GM18870 (cell line): ENCODE data around the gene TUBB2B.
"Not testable (repeated sequence)": the region's sequence is repeated elsewhere in the genome, so short reads cannot be mapped to it uniquely, and the experiment has no call there.

ENCODE experiments used
- ATAC-seq: cut with Tn5 transposase; IDR thresholded peaks from one replicate; pipeline ENCODE4 v1.9.1; 2021; ENCODE audit warnings: moderate library complexity; ENCODE audit not compliant: unreplicated experiment

The TUBB2B gene

DNA sequence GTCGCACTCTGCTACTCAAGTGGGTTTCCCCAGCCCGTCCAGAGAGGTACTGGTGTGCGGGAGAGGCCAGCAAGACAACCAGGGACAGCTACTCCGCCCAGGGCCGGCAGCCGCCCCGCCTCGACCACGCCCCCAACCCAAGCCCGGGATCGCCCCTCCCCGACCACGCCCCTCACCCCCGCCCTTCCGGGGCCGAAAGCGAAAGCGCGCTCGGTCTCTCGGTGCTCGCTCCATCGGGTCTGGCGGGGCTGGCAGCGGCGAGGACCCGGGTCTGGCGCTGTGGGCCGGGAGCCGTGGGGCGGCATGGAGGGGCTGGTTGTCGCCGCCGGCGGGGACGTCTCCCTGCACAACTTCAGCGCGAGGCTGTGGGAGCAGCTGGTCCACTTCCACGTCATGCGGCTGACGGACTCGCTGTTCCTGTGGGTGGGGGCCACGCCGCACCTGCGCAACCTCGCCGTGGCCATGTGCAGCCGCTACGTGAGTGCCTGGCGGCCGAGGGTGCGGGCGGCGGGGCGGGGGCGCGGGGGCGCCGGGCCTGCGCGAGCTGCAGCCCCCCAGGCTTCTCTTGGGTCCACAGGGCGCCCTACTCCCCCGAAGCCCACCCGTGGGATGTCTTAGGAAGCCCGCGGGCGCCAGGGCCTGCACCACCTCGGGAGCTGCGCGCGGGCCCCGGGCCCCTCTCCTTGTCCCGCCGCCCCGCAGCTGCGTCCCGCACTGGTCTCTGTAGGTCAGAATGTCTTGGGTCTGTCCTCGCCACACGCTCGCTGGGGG is 31.5 kb upstream of the TUBB2B start, which contains the start of gene PSMG4:
Gene PSMG4, plus strand, starts transcription at position 228 of the 771 bp plus-strand sequence. Its CDS starts 76 bp downstream, at position 304.
- ATAC-seq, result peak; percentile 47

DNA sequence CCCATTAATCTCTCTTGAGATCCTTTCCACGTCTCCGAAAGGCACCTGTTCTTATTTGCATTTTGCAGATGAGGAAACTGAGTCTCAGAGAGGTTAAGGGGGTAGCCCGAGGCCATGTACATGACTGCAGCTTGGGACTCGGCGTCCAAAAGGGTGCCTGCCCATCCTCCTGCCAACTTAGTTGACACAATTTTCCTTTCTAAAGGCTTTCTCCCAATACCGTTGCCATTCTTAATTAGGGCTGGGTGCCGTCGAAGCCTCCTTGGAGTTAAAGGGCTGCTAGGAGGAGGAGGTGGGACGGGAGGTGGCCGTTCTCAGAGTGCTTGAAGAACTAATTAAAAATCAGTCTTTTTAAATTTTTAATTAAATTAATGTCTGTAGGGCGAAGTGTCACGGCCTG is 30.7 kb upstream of the TUBB2B start:
- no peak for ATAC-seq

DNA sequence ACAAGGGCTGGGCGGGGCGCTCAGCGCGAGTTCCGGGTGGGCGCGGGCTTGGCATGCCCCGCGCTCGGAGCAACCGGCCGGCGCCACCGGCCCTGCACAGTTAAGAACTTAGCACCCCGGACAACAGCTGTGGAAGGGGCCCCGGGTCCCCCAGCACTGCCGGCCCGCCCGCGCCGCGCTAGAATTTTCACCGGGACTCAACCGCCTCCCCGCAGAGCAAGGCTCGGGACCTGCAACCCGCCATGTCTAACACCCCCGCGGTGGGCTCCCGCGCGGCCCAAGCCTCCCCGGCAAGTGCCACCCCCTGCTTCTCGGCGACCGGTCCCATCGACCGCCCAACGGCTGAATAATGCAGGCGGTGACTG is 26.1 kb upstream of the TUBB2B start:
- no peak for ATAC-seq

DNA sequence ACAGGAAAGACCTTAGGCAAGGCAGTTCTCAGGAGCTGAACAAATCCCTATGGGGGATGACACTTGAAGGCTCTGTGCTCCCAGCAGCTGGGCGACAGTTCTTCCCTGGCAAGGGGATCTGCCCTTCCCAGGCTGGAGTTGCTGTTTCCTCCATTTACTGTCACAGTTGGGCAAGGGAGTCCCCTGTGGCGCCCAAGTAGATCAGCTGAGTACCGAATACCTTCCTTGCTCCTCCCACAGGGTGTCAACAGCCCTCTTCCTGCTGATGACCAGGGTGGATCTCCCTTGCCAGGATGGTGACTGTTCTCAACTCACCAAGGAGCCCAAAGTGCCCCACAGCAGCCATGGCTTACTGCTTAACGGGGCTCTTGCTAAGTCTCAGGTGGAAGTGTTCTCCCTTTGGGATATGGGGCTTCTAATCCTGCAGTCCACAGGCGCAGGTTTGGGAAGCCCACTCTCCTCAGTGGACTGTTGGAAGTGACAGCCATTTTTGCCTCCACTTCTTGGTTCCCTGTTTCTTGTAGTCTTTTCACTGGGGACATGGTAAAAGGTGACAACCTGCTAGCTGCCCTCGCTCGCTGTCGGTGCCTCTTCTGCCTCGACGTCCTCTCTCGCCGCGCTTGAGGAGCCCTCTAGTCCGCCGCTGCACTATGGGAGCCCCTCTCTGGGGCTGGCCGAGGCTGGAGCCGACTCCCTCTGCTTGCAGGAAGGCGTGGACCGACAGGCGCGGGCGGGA is 25.6 kb upstream of the TUBB2B start:
- no peak for ATAC-seq

DNA sequence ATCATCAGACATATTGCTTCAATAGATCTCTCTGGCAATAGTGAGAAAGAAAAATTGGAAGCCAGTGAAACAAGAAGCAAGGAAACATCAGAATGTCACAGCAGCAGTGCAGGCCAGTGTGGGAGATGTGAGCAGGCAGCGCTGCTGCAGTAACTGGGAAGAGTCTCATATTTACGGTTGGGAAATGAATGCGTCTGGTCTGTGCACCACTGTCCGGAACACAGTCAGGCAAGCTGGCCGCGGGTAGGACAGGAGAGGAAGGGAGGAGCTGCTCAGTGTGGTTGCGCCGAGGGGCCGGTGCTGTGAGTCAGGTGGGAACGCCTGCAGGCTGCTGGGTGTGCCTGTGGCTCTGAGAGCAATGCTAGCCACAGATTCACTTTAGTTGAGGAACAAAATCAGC is 24.9 kb upstream of the TUBB2B start:
- ATAC-seq, result no peak

DNA sequence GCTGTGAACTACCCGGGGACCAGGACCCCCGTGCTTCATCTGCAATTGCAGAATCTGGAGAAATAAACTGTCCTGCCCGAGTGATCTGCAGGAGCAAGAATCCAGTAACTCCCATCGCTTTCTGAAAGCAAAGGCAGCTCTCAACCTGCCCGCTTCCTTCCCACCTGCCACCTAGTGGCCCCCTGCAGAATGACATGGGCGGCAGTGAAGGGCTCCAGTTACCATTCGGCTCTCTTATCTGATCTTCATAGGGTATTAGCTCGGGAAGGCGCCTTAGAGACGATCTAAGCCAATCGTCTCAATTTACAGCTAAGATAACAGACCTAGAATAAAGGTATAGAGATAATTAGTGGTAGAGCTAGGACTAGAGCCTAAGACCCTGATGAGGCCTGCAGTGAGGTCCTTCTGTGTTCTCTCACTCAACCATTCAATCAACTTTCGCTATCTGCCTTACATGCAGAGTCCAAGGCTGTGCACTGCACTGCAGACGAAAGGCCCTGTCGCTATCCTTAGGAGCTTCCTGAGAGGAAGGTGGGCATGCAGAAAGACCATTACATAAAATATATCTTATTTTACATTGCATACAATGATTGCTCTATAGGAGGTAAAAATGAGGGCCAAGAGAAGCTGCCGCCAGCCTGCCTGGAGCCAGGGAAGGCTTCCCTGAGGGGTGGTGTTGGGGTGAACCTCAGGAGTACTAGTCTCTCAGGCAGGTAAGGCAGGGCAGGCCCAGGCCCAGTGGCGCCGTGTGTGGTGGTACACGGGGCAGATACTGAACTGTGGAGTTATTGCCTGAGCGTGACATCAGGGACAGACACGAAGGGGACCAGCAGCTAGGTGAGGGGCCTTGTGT is 24.2 kb upstream of the TUBB2B start:
- peak; percentile 53 for ATAC-seq

DNA sequence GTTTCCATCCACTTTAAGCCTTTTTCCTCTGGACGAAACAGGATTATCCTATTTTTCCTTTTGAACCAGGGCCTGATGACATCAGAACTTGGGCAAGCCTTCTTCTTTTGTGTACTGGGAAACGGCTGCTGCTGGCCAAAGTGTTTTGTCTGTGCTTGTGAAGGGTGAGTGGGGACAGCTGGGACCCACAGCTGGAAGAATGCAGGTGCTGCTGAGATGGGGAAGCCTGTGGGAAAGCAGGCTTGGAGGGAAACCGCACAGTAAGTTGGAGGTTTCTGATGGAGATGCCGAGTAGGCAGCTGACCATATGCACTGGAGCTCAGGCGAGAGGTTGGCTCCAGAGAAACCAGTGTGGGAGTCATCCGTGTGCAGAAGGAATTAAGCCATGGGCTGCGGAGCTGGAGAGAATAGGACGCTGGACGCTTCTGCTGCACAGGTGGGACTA is 22.8 kb upstream of the TUBB2B start:
- ATAC-seq, result no peak

DNA sequence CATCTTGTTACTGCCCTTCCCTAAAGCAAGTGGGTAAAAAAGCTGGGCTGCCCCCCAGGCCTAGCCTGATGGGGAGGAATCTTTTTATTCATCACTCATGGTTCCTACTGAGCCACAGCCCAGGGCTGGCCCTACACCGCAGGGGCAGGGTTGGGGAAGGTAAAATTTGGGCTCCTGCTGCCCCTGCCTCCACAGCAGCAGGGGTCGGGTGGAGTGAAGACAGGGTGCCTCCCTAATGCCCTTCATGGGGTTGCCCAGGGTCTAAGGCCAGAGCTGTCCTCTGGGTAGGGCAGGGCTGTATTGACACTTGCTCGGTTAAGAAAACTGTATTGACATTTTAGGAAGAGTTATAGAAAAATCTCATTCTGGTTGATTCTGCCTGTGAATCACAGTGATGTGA is 22.4 kb upstream of the TUBB2B start:
- no peak for ATAC-seq

DNA sequence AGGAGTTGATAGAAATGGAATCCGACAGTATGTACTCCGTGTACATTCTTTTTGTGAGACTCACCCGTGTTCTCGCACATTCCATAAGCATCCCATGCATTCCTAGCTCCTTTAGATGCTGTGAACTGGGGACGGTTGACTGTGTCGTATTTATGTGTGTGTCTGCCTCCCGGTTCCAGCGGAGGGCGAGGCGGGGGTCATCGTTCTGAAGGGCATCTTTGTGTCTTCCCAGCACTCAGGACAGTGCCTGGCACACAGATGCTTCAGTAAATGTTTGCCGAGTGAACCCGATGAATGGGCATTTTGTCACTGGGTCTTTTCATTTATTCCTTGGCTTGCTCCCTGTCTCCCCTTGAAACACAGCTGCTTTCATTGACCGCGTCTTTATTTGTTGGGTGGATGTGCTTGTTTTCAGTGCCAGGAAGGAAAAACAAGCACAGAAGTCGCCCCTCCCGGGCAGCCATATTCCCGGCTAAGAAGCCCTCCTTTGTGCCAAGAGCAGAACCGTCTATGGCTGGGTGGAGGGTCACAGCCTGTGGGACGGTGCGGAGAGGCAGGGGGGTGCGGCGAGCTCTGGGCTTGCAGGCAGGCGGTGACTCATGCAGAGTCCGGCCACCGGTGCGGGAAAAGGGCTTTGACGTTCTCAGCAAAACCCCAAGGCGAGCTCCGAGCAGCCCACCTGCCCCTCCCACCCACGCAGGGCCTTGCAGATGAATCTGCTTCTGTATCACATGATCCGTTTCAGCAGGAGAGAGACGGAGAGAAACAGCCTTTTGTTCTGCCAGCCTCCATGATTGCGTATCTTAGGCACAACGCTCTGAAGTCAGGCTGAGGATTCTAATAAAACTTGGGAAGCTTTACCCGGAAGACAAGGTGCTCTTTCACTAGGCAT is 20.0 kb upstream of the TUBB2B start:
- no peak for ATAC-seq

DNA sequence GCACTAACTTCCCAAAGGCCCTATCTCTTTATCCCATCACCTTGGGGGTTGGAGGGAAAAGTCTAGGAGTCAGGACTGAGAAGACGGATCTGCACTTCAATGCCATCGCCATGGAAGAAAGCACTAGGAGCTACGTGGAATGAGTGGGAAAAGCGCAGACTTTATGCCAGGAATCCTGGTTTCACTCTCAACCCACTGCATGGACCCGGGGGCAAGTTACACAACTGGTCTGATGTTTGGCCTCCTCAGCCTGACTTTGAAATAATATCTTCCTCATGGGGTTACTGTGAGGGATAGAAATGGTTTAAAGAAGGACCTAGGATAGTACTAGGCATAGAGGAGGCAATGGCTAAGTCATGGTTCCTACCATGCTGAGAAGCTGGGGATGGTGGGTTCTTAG is 17.8 kb upstream of the TUBB2B start:
- ATAC-seq, result no peak

DNA sequence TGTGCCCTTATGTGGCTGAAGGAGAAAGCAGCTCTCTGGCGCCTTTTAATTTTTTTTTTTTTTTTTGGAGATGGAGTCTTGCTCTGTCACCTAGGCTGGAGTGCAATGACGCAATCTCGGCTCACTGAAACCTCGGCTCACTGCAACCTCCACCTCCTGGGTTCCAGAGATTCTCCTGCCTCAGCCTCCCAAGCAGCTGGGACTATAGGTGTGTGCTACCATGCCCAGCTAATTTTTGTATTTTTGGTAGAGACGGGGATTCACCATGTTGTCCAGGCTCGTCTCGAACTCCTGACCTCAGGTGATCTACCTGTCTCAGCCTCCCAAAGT is 17.3 kb upstream of the TUBB2B start:
- not testable (repeated sequence) for ATAC-seq

DNA sequence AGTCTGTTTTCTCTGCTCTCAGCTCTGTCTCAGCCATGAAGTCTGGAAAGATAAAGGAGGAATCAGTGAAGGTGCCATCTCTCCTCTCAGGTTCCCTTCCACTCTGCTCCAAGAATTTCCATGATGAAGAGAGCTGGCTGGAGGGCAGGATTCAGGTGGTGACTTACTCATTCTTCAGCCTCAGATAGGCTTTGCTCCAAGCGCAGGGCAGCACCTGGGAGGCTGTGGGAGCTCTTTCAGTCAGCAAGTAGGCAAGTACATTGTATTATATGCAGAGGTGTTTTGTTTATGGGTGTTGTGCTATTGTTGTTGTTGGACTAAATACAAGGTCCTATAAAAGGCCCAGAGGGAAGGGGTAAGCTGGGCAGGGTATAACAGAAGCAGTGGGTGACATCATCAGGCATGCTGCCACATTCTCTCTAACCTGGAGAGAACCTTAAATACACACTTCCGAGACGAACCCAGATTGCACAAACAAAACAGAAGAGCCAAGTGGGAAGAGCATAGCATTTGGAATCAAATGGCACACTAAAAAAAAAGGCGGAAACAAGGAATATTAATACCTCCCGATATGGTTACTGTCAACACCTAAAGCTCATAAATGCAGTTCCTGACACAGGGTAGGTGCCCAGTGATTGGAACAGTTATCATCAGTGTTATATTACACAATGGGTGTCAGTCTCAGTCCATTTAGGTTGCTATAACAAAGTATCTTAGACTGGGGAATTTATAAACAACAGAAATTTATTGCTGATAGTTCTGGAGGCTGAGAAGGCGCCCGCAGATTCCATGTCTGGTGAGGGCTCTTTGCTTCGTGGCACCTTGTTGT is 16.8 kb upstream of the TUBB2B start:
- no peak for ATAC-seq

DNA sequence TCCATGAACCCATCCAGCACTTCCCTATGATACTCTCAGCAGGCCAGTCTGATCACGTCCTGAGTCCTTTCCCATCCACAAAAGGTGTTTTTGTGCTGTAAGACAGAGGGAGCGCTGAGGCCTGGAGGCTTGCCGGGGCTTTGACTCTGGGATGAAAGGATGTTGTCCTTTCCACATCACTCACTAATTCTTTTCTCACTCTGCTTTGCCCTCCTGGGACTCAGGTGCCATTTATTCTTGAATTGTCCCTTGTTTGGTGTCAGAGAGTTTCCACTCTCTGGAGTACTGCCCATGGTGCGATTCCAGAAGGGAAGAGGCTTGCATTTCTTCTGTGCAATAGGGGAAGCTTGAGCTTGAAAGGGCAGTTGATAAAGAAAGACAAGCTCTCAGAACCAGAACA is 15.3 kb upstream of the TUBB2B start:
- ATAC-seq, result no peak

DNA sequence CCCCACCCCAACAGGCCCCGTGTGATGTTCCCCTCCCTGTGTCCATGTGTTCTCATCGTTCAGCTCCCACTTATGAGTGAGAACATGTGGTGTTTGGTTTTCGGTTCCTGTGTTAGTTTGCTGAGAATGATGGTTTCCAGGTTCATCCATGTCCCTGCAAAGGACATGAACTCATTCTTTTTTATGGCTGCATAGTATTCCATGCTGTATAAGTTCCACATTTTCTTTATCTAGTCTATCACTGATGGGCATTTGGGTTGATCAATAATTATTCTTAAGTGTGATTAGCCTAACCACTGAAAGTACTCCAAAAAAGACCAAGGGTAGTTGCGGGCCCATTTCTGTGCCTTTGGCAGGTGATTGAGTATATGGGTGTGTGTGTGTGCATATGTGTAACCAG is 14.3 kb upstream of the TUBB2B start:
- not testable (repeated sequence) for ATAC-seq

DNA sequence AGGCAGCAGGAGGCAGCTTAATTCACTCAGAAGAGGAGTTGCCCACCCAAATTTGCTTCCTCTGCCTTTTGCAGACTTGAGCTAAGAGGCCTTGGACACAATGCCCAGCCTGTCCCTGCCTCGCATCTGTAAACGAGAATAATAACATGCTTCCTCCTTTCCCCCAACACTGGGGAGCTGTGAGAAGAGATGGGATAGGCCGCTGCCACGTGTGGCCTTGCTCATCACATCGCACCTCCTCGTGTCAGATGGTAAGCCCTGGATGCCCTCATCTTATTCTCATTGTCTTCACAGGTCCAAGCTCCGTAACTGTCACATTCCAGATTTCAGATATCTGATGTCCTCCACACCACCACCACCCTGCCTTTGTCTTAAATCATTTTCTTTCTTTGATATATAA is 13.1 kb upstream of the TUBB2B start:
- ATAC-seq, result no peak

DNA sequence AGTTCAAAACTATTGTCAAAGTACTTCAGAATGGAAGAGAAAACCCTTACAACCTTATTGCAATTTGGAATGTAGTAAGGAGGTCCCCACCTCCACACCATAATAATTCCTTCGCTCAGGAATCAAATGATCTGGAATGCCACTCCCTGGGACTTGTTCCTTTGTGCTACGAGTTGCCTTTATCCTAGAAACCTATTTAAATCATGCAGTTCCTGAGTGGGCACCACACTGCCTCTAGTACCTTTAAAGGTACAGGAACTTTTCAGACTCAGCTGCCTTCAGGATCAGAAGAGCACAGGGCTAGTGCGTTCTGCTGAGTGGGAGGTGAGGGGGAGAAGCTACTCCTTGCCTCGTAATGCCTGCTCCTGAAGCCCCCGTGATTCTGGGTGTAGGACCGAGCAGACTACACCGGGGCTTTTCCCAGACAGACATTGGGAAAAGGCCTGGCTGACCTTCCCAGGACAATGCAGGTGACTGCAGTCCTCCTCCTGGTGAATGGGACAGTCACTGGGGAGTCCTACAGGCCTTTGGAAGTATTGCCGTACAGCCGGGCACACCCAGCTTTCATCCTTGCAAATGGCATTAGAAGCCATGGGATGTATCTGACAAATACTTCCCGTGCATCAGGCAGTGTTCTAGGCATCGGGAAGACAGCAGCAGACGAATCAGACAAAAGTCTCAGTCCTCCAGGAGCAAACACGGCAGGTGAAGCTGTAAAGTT is 11.8 kb upstream of the TUBB2B start:
- no peak for ATAC-seq

DNA sequence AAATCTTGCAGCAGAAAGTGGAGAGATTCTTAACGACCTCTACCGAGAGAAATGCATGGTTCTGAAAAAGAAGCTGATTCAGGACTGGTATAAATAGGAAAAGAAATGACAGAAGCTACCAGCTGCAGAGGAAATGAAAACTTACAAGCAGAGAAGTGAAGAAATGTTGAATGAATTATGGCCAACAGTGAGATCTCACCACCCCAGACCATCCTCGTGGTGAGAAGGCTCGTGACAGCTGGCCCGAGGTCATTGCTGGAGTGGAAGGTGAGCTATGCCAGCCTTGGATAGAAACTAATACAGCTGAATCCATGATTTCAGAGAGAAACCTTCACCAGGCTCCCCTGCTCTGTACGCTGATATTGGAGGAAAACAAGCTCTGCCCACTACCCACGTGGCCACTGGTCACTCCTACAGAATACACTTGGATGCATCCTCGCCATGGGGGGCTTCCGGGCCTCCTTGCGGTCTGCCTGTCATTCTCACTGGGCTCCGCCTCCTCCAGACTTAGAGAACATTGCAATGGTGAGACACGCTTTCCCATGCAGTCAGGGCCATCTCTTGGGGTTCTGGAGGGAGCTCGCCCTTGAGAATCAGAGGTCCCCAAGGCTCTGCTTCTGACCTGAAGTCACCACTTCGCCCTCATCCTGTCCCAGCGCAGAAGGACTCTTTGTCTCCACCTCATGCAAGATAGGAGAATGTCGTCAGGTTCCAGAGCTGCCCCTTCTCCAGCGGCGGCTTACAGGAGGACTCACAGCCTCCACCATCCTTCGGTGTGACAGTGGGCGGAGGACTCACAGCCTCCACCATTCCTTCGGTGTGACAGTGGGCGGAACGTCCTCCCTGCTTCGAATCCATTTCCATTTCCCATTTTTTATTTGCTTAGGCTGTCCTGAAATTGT is 10.6 kb upstream of the TUBB2B start:
- no peak for ATAC-seq

DNA sequence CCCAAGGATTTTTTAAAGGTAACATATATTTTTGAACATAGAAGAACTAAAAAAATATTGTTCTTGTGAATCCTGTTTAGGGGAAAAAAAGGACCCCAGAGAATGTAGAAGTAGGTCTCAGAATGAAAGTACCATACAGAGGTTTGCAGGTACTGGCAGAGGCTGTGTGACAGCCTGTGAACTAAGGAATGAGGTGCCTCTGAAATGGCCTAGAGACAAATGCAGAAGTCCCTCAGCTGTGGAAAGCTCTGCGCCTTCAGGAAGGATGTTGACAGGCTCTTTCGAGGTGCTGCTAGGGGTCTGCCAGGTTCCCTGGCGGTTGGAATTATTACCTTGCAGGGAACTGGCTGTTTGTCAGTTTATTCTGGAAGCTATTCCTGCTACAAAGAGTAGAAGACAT is 8.6 kb upstream of the TUBB2B start:
- no peak for ATAC-seq
